Left renal cortex interstitium (tissue), 4 donors: ENCODE results near the gene TPST1. TPM values are rescaled to one million over a fixed set of nuclear protein-coding genes. Genes with fewer than 3 reads are reported as not detected.

Experiments
- polyA plus RNA-seq, 4 donors: library from polyadenylated mRNA; unstranded; fragments of 120-200 nt; gene quantifications; one replicate each; pipeline ENCODE4 v1.2.1, GENCODE V29; 2013; ENCODE audit not compliant: insufficient read length in 4 of 4

TPST1 gene
- polyA plus RNA-seq, 4 donors = 40.3 to 53.2 (median 46.0) TPM

Other genes starting within 250 kb of the TPST1 start
- 10 to 100 TPM; 70.1 to 83.8 (median 76.6) TPM for gene GUSB, start 223.1 kb upstream of the TPST1 start, polyA plus RNA-seq
- 10 to 100 TPM; 28.3 to 36.8 (median 34.7) TPM for gene ASL, start 129.5 kb upstream of the TPST1 start, polyA plus RNA-seq
- 10 to 100 TPM; 24.2 to 35.1 (median 31.2) TPM for gene CRCP, start 90.5 kb upstream of the TPST1 start, polyA plus RNA-seq